Panc1 (cell line): ENCODE results near the gene GIPC3. TPM values are rescaled to one million over a fixed set of nuclear protein-coding genes. Genes with fewer than 3 reads are reported as not detected.

Experiments used
- ATAC-seq: fragments of 200-7000 bp; cut with Tn5 transposase; 2 replicates; pipeline ENCODE4 v1.9.1; 2020; ENCODE audit warnings: mild to moderate bottlenecking, moderate library complexity
- BruUV-seq: library from RNA; stranded (reverse); fragments of 400-500 nt; replicated peaks from 2 replicates; lab custom pipeline; 2021; lab: Mats Ljungman, UMichigan
- CTCF ChIA-PET: fragments of 300-600 bp; sonication (Branson Sonifier 250); formaldehyde crosslinking; loops from one replicate; lab custom pipeline; 2022; ENCODE audit warnings: antibody characterized with exemption; lab: Charles Lee
- POLR2A ChIA-PET: fragments of 300-600 bp; sonication (Branson Sonifier 250); formaldehyde crosslinking; loops from one replicate; lab custom pipeline; 2022; ENCODE audit warnings: antibody characterized with exemption; lab: Charles Lee
- DNase-seq: peaks from one replicate; pipeline ENCODE4 v3.0.0-alpha.2; 2010; ENCODE audit warnings: low read depth, low spot score
- H3K27ac ChIP-seq: 2 replicates; pipeline ENCODE4 v1.5.1; 2011; ENCODE audit warnings: mild to moderate bottlenecking, low read length, inconsistent platforms
- H3K27me3 ChIP-seq: fragments of 200-500 bp; sonication (Bioruptor generic); 2 replicates; pipeline ENCODE4 v1.6.0; 2014; ENCODE audit warnings: low read length, inconsistent platforms; ENCODE audit not compliant: control insufficient read depth, insufficient read depth
- H3K36me3 ChIP-seq: fragments of 200-500 bp; sonication (Bioruptor generic); 2 replicates; pipeline ENCODE4 v1.5.1; 2014; ENCODE audit warnings: inconsistent platforms, mild to moderate bottlenecking, low read length, moderate library complexity; ENCODE audit not compliant: control insufficient read depth, insufficient read depth
- H3K4me1 ChIP-seq: 2 replicates; pipeline ENCODE4 v1.5.1; 2011; ENCODE audit warnings: inconsistent platforms, mild to moderate bottlenecking, low read length, moderate library complexity; ENCODE audit not compliant: control insufficient read depth, insufficient read depth
- H3K4me3 ChIP-seq, 2 experiments: 2 replicates each; pipeline ENCODE4 v1.5.1; 2011 to 2012; ENCODE audit warnings: low read depth in 2 of 2, low read length in 2 of 2, mild to moderate bottlenecking in 2 of 2, inconsistent platforms in 1 of 2, moderate library complexity in 1 of 2
- H3K9me3 ChIP-seq: fragments of 200-500 bp; sonication (Bioruptor generic); 2 replicates; pipeline ENCODE4 v1.5.1; 2014; ENCODE audit warnings: low read depth, mild to moderate bottlenecking, inconsistent platforms, low read length, moderate library complexity; ENCODE audit not compliant: control insufficient read depth, insufficient read depth
- POLR2AphosphoS5 ChIP-seq: IDR thresholded peaks from 2 replicates; pipeline ENCODE4 v1.6.1; 2012; ENCODE audit warnings: mild to moderate bottlenecking, low read depth, low read length, moderate library complexity
- SIN3A ChIP-seq: IDR thresholded peaks from 2 replicates; pipeline ENCODE4 v1.6.1; 2012; ENCODE audit warnings: low read depth, mild to moderate bottlenecking, low read length, moderate library complexity, borderline replicate concordance; ENCODE audit not compliant: insufficient read depth
- TCF7L2 ChIP-seq: IDR thresholded peaks from 2 replicates; pipeline ENCODE4 v1.6.1; 2011; ENCODE audit warnings: mild to moderate bottlenecking, low read depth, low read length, inconsistent platforms
- in situ Hi-C: cut with HindIII; loops from 2 replicates; pipeline ENCODE4 v1.10.0; 2016; ENCODE audit warnings: low sequenced_read_pairs, low pct_unique_long_range_greater_than_20kb
- intact Hi-C: fragments of 100-400 bp; cut with micrococcal nuclease; formaldehyde crosslinking; loops from one replicate; pipeline ENCODE4 v1.10.0; 2022; ENCODE audit not compliant: unreplicated experiment
- total RNA-seq: library from RNA; stranded (reverse); gene quantifications from one replicate; pipeline ENCODE4 v1.2.1, GENCODE V29; 2021; ENCODE audit not compliant: unreplicated experiment
- TF ChIP-seq, protein P1 (sequence below): fragments of 450-650 bp; IDR thresholded peaks from 2 replicates; pipeline ENCODE4 v1.5.1; 2017; ENCODE audit warnings: mild to moderate bottlenecking
- TF ChIP-seq, protein P2 (sequence below), 2 experiments: IDR thresholded peaks; 2 replicates each; pipeline ENCODE4 v1.6.1; 2011 to 2012; ENCODE audit warnings: low read depth in 2 of 2, control low read depth in 1 of 2, low read length in 1 of 2, mild to moderate bottlenecking in 1 of 2, moderate library complexity in 1 of 2; ENCODE audit not compliant: insufficient read depth in 1 of 2

Gene GIPC3
- total RNA-seq, 1 experiment from 2014 or later, result 0.92 TPM

GRCh38 chr19:3593156-3593555, 7.9 kb downstream of the GIPC3 start:
- TF ChIP-seq, protein P1, sequence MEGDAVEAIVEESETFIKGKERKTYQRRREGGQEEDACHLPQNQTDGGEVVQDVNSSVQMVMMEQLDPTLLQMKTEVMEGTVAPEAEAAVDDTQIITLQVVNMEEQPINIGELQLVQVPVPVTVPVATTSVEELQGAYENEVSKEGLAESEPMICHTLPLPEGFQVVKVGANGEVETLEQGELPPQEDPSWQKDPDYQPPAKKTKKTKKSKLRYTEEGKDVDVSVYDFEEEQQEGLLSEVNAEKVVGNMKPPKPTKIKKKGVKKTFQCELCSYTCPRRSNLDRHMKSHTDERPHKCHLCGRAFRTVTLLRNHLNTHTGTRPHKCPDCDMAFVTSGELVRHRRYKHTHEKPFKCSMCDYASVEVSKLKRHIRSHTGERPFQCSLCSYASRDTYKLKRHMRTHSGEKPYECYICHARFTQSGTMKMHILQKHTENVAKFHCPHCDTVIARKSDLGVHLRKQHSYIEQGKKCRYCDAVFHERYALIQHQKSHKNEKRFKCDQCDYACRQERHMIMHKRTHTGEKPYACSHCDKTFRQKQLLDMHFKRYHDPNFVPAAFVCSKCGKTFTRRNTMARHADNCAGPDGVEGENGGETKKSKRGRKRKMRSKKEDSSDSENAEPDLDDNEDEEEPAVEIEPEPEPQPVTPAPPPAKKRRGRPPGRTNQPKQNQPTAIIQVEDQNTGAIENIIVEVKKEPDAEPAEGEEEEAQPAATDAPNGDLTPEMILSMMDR, result no peak
- TF ChIP-seq, protein P2, sequence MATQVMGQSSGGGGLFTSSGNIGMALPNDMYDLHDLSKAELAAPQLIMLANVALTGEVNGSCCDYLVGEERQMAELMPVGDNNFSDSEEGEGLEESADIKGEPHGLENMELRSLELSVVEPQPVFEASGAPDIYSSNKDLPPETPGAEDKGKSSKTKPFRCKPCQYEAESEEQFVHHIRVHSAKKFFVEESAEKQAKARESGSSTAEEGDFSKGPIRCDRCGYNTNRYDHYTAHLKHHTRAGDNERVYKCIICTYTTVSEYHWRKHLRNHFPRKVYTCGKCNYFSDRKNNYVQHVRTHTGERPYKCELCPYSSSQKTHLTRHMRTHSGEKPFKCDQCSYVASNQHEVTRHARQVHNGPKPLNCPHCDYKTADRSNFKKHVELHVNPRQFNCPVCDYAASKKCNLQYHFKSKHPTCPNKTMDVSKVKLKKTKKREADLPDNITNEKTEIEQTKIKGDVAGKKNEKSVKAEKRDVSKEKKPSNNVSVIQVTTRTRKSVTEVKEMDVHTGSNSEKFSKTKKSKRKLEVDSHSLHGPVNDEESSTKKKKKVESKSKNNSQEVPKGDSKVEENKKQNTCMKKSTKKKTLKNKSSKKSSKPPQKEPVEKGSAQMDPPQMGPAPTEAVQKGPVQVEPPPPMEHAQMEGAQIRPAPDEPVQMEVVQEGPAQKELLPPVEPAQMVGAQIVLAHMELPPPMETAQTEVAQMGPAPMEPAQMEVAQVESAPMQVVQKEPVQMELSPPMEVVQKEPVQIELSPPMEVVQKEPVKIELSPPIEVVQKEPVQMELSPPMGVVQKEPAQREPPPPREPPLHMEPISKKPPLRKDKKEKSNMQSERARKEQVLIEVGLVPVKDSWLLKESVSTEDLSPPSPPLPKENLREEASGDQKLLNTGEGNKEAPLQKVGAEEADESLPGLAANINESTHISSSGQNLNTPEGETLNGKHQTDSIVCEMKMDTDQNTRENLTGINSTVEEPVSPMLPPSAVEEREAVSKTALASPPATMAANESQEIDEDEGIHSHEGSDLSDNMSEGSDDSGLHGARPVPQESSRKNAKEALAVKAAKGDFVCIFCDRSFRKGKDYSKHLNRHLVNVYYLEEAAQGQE (IDR thresholded peaks at IDR 0.05; ENCODE audit: insufficient read depth in 1 of 2, low read depth in 2 of 2, low read length in 1 of 2), result no peak
- POLR2A ChIA-PET, result no interaction called here
- Histone ChIP-seq H3K9me3 (no peaks in the 10 kb centered on the region), H3K27ac (no peak overlapping the region), H3K27me3 (no peaks in the 10 kb centered on the region), H3K4me3 (no peak overlapping the region), H3K4me1 (no peaks in the 10 kb centered on the region), H3K36me3 (no peaks in the 10 kb centered on the region)
- DNase-seq, result no peak
- CTCF ChIA-PET, result interaction anchor here (0.7 kb wide), 1 partner anchor 579 kb away, joined by 3 read pairs; no protein-coding TSS in a partner anchor
- BruUV-seq, result no TSS peak
- in situ Hi-C loops (no loop called here), intact Hi-C loops (no loop called here)
- no peak for ATAC-seq

- intact Hi-C loops, result no loop called here
- ChIA-PET POLR2A (no interaction called here), CTCF (no interaction called here)
- no peak for DNase-seq
- no peak overlapping the region for H3K4me3 ChIP-seq
- no peaks in the 10 kb centered on the region for H3K4me1 ChIP-seq
- H3K9me3 ChIP-seq, result no peaks in the 10 kb centered on the region
- no peak for ATAC-seq
- no TSS peak for BruUV-seq
- TF ChIP-seq TCF7L2 (no peak), SIN3A (no peak), POLR2AphosphoS5 (no peak)
- TF ChIP-seq, protein P2 (IDR thresholded peaks at IDR 0.05; ENCODE audit: insufficient read depth in 1 of 2, low read depth in 2 of 2, low read length in 1 of 2), result no peak
- H3K36me3 ChIP-seq, result no peaks in the 10 kb centered on the region
- no peaks in the 10 kb centered on the region for H3K27me3 ChIP-seq
- in situ Hi-C loops, result no loop called here
- no peak overlapping the region for H3K27ac ChIP-seq
Observed at GRCh38 chr19:3595521-3596061, 10.3 kb downstream of the GIPC3 start.
